ENCODE data around the gene ONECUT1. TPM values are rescaled to one million over a fixed set of nuclear protein-coding genes. Genes with fewer than 3 reads are reported as not detected.

ONECUT1 gene
- total and polyA plus RNA-seq, 8 donors = 0.18 to 1.2 TPM; not detected in 6

GRCh38 chr15:52778457-52778856, 11.7 kb downstream of the ONECUT1 start:
- Histone ChIP-seq H3K27ac (no peak overlapping the region), H3K9me3 (no peaks in the 10 kb centered on the region), H3K4me1 (peaks cover 0 to 17% (median 8%) of the 10 kb centered on the region in 4 donors), H3K36me3 (no peaks in the 10 kb centered on the region), H3K4me3 (no peak overlapping the region), H3K27me3 (peaks cover 4 to 100% (median 45%) of the 10 kb centered on the region in 3 donors)
- DNase-seq = no peak
- WGBS, 5 donors = 48 to 72% (median 54%) methylated on average over 1 of the region's 1 CpG
- intact Hi-C loops (cut with DNase I; ENCODE audit: low total_unique reads) = no loop called here
- TF ChIP-seq, protein P1, sequence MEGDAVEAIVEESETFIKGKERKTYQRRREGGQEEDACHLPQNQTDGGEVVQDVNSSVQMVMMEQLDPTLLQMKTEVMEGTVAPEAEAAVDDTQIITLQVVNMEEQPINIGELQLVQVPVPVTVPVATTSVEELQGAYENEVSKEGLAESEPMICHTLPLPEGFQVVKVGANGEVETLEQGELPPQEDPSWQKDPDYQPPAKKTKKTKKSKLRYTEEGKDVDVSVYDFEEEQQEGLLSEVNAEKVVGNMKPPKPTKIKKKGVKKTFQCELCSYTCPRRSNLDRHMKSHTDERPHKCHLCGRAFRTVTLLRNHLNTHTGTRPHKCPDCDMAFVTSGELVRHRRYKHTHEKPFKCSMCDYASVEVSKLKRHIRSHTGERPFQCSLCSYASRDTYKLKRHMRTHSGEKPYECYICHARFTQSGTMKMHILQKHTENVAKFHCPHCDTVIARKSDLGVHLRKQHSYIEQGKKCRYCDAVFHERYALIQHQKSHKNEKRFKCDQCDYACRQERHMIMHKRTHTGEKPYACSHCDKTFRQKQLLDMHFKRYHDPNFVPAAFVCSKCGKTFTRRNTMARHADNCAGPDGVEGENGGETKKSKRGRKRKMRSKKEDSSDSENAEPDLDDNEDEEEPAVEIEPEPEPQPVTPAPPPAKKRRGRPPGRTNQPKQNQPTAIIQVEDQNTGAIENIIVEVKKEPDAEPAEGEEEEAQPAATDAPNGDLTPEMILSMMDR (IDR thresholded peaks at IDR 0.05) = no peak
- TF ChIP-seq POLR2A (IDR thresholded peaks at IDR 0.05) (no peak), POLR2AphosphoS5 (IDR thresholded peaks at IDR 0.05) (no peak), EP300 (IDR thresholded peaks at IDR 0.05) (no peak)

- peaks cover 0 to 77% (median 10%) of the 10 kb centered on the region in 3 donors for H3K27me3 ChIP-seq
- H3K27ac ChIP-seq = no peak overlapping the region
- WGBS, 5 donors = 26 to 44% (median 31%) methylated on average over 5 of the region's 5 CpGs
- intact Hi-C loops (cut with DNase I; ENCODE audit: low total_unique reads) = no loop called here
- no peaks in the 10 kb centered on the region for H3K36me3 ChIP-seq
- DNase-seq = no peak
- no peaks in the 10 kb centered on the region for H3K4me1 ChIP-seq
- H3K4me3 ChIP-seq = no peak overlapping the region
- no peaks in the 10 kb centered on the region for H3K9me3 ChIP-seq
- TF ChIP-seq, protein P1 (IDR thresholded peaks at IDR 0.05) = no peak
- TF ChIP-seq EP300 (IDR thresholded peaks at IDR 0.05) (no peak), POLR2A (IDR thresholded peaks at IDR 0.05) (no peak), POLR2AphosphoS5 (IDR thresholded peaks at IDR 0.05) (no peak)
Measured at GRCh38 chr15:52772766-52773165, 17.4 kb downstream of the ONECUT1 start.

DNA sequence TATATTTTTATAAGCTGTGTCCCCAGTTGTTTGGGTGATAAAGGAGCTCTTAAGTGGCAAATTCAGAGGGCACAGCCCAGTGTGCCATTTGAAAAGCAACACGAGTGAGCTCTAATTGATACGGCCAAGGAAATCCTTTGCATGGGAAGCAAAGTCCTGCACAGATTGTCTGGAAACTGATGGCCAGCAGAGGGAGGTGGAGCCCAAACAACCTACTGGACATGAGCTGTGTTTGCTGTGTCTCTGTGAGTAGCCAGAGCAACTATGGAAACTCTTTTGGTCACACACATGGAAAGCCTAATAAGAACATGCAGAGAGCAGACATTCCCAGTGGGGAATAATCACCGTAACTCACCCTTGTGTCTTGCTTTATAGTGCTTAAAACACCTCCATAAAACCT, 24.4 kb downstream of the ONECUT1 start:
- DNase-seq = peak in 1 of 2 donors; percentile 34
- Histone ChIP-seq H3K36me3 (no peaks in the 10 kb centered on the region), H3K4me1 (no peaks in the 10 kb centered on the region), H3K27ac (no peak overlapping the region), H3K4me3 (no peak overlapping the region), H3K27me3 (peaks cover 0 to 39% (median 0%) of the 10 kb centered on the region in 3 donors), H3K9me3 (no peaks in the 10 kb centered on the region)
- TF ChIP-seq EP300 (IDR thresholded peaks at IDR 0.05) = no peak
- TF ChIP-seq, protein P1 (IDR thresholded peaks at IDR 0.05) = peak in 1 of 7 experiments; percentile 3
- 47 to 58% (median 48%) methylated on average over 3 of the region's 3 CpGs for WGBS, 5 donors
- intact Hi-C loops (cut with DNase I; ENCODE audit: low total_unique reads) = no loop called here

DNA sequence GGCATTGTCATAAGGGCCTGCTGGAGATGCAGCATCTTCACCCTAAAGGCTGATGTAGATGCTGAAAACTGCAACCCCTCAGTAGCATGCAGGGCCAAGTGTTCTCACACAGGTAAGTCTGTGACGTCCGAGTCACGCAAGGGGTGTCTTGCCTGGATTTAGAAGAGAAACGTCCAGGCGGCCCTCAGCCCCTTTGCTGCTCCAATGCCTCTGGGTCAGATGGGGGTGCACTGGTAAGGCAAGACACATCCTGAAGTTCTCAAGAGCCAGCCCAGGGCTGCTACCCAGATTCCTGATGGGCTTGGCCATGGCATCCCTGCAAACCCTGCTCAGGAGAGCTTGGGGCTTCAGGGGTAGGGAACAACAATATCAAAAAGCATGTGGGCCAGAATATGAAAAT, 25.4 kb downstream of the ONECUT1 start:
- WGBS, 5 donors = 74 to 92% (median 88%) methylated on average over 5 of the region's 5 CpGs
- TF ChIP-seq, protein P1 (IDR thresholded peaks at IDR 0.05) = no peak
- TF ChIP-seq POLR2A (IDR thresholded peaks at IDR 0.05) (no peak), EP300 (IDR thresholded peaks at IDR 0.05) (no peak), POLR2AphosphoS5 (IDR thresholded peaks at IDR 0.05) (no peak)

More for the DNA sequence above, 25.4 kb downstream of the ONECUT1 start:
- Histone ChIP-seq H3K9me3 (no peaks in the 10 kb centered on the region), H3K27me3 (peaks cover 0 to 32% (median 0%) of the 10 kb centered on the region in 3 donors), H3K4me3 (no peak overlapping the region), H3K36me3 (no peaks in the 10 kb centered on the region), H3K4me1 (no peaks in the 10 kb centered on the region), H3K27ac (no peak overlapping the region)
- DNase-seq = no peak
- intact Hi-C loops (cut with DNase I; ENCODE audit: low total_unique reads) = no loop called here
